ENCODE results near the gene FOXL2NB. TPM values are rescaled to one million over a fixed set of nuclear protein-coding genes. Genes with fewer than 3 reads are reported as not detected.

Gene FOXL2NB
- total RNA-seq, 1 donor from 2014 or later = not detected

DNA sequence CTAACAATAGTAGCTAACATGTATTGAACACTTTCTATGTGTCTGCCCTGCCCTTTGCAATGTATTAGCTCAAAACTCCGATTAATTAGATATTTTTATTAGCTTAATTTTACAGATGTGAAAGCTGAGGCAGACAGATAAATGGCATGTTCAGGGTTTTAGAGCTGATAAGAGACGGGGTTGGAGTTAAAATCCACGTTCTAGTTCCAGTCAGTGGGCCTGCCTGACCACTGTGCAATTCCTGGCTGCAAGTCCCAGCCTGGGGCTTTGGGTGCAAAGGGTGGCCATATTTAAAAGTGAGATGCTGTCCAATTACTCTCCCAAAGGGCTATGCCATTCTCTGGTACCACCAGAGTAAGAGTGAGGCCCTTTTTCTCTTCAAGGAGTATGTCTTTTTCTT is 33.3 kb upstream of the FOXL2NB start:
- Histone ChIP-seq H3K27ac (replicated peaks) (no peak overlapping the region), H3K27me3 (ENCODE audit: low read depth) (no peaks in the 10 kb centered on the region), H3K36me3 (no peaks in the 10 kb centered on the region), H3K9me3 (replicated peaks) (no peaks in the 10 kb centered on the region), H3K4me1 (peaks cover 19% of the 10 kb centered on the region), H3K4me3 (no peak overlapping the region)
- intact Hi-C loops (cut with micrococcal nuclease) = no loop called here
- DNase-seq = no peak
- TF ChIP-seq, protein P1, sequence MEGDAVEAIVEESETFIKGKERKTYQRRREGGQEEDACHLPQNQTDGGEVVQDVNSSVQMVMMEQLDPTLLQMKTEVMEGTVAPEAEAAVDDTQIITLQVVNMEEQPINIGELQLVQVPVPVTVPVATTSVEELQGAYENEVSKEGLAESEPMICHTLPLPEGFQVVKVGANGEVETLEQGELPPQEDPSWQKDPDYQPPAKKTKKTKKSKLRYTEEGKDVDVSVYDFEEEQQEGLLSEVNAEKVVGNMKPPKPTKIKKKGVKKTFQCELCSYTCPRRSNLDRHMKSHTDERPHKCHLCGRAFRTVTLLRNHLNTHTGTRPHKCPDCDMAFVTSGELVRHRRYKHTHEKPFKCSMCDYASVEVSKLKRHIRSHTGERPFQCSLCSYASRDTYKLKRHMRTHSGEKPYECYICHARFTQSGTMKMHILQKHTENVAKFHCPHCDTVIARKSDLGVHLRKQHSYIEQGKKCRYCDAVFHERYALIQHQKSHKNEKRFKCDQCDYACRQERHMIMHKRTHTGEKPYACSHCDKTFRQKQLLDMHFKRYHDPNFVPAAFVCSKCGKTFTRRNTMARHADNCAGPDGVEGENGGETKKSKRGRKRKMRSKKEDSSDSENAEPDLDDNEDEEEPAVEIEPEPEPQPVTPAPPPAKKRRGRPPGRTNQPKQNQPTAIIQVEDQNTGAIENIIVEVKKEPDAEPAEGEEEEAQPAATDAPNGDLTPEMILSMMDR (IDR thresholded peaks at IDR 0.05; ENCODE audit: borderline replicate concordance) = no peak

DNA sequence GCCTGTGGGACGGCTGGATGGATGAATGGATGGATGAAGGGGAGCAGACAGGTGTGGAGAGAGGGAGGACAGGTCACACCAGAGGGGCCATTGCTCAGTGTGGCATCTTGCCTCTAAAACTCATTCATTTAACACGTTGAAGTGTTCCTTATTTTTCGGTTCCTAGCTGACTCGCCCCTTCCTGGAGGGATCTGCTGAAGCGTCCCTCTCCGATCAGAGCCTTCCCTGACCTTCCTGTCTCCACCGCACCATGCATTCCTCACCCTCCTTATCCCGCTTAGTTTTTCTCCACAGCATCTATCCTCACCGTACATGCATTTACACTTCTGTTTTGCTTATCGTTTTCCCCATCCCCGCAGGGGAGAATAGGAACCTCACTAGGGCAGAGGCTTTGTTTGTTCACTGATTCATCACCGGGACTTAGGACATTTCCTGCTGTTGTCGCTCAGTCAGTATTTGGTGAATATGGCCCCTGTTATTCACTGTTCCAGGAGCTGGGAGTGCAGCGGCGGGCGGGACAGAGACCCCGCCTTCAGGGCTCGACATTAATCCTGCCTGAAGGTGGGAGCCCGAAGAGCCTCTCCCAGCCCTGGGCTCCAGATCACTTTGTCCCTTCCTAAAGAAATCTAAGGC is 32.0 kb upstream of the FOXL2NB start:
- intact Hi-C loops (cut with micrococcal nuclease) = loop anchor here (5.0 kb wide), 1 partner anchor 218 kb away; no protein-coding TSS in a partner anchor
- Histone ChIP-seq H3K27me3 (ENCODE audit: low read depth) (no peaks in the 10 kb centered on the region), H3K9me3 (replicated peaks) (no peaks in the 10 kb centered on the region), H3K4me1 (peaks cover 19% of the 10 kb centered on the region), H3K4me3 (peak overlapping the region; percentile 80), H3K36me3 (no peaks in the 10 kb centered on the region), H3K27ac (replicated peaks) (peak overlapping the region; percentile 96)
- no peak for DNase-seq
- TF ChIP-seq, protein P1 (IDR thresholded peaks at IDR 0.05; ENCODE audit: borderline replicate concordance) = no peak

DNA sequence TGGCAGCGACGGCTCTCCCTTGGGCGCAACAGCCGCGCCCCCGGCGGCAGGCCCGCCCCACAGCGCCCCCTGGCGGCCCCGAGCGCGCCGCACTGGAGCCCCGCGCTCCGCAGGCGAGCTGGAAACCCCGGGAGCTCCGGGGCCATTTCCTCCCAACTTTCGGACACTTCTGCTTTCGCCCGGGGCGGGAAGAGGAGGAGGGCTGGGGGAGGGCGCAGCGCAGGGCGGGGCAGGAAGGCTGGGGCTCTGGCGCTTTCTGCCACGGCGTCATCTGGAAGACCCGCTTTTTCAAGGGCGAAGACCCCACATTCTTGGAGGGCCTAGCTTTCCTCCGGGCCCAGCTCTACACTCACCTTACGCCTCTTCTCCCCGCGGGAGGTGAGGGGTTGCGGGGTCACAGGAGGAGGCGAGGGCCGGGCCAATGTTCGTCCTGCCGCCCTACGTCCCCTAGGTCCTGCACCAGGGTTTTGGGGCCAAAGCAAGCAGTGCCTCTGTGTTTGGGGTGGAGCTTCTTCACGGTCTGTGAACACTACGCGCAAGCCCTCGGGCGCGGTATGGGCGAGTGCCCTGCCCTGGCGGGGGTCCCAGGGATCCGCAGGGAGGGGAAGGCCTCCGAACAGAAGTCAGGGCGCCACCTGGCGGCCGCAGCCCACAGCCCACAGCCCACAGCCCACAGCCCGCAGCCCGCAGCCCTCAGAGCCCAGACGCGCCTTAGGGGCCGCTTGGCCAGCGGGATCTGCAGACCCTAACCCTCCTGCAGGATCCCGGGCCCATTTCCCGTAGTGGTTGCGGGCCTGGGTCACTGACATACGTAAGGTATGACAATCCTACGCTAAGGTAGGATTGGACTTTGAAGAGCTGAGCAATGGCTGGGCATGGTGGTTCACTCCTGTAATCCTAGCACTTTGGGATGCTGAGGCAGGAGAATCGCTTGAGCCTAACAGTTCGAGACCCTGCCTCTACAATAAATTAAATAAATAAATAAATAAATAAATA is 31.2 kb upstream of the FOXL2NB start:
- peak; percentile 95 for DNase-seq
- Histone ChIP-seq H3K4me1 (peaks cover 19% of the 10 kb centered on the region), H3K4me3 (peak overlapping the region; percentile 80), H3K9me3 (replicated peaks) (no peaks in the 10 kb centered on the region), H3K36me3 (no peaks in the 10 kb centered on the region), H3K27ac (replicated peaks) (peak overlapping the region; percentile 96), H3K27me3 (ENCODE audit: low read depth) (no peaks in the 10 kb centered on the region)
- TF ChIP-seq, protein P1 (IDR thresholded peaks at IDR 0.05; ENCODE audit: borderline replicate concordance) = peak; percentile 80
- intact Hi-C loops (cut with micrococcal nuclease) = loop anchor here (5.0 kb wide), 1 partner anchor 218 kb away; no protein-coding TSS in a partner anchor

DNA sequence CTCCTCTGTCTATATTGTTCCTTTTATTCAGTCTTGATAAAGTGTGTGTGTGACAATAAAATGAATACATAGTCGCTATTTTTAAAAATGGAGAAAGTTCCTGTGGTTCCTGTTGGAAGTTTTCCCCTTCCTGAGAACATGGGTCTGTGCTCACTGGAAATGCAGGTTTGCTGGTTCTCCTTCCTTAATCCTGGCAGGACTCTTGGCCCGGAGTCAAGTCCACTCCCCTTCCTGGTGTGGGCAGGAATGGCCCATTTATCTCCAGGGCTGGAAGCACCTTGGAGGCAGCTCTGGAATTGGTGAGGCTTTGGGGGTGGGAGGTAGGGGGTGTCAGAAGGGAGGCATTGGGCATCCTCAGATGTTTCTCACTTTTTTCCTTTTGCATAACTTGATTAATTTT is 30.2 kb upstream of the FOXL2NB start:
- H3K4me3 ChIP-seq = no peak overlapping the region
- no peaks in the 10 kb centered on the region for H3K9me3 ChIP-seq (replicated peaks)
- H3K4me1 ChIP-seq = peaks cover 19% of the 10 kb centered on the region
- H3K27me3 ChIP-seq (ENCODE audit: low read depth) = no peaks in the 10 kb centered on the region
- no peaks in the 10 kb centered on the region for H3K36me3 ChIP-seq
- intact Hi-C loops (cut with micrococcal nuclease) = loop anchor here (5.0 kb wide), 1 partner anchor 220 kb away; no protein-coding TSS in a partner anchor
- no peak overlapping the region for H3K27ac ChIP-seq (replicated peaks)
- TF ChIP-seq, protein P1 (IDR thresholded peaks at IDR 0.05; ENCODE audit: borderline replicate concordance) = no peak
- DNase-seq = no peak

DNA sequence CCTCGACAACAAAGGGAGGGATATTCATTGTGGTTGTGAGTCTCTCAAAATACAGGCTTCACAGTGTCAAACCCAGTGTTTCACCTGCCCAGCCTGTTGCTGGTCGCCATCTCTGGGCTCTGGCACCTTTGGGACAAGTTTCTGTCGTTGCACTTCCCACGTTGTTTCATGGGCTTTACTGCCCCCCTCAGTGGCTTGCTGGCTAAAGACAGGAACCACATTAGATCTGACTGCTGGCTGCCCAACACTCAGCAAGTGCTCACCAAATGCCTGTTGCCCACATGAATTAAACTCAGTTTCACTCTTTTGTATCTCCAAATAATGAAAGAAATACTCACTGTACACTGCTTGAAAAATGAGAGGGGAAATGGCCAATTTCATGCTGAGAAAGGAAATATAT is 27.7 kb upstream of the FOXL2NB start:
- Histone ChIP-seq H3K27ac (replicated peaks) (no peak overlapping the region), H3K4me1 (peaks cover 19% of the 10 kb centered on the region), H3K27me3 (ENCODE audit: low read depth) (no peaks in the 10 kb centered on the region), H3K9me3 (replicated peaks) (no peaks in the 10 kb centered on the region), H3K36me3 (no peaks in the 10 kb centered on the region), H3K4me3 (no peak overlapping the region)
- no peak for DNase-seq
- TF ChIP-seq, protein P1 (IDR thresholded peaks at IDR 0.05; ENCODE audit: borderline replicate concordance) = no peak
- intact Hi-C loops (cut with micrococcal nuclease) = loop anchor here (5.0 kb wide), 1 partner anchor 222 kb away; no protein-coding TSS in a partner anchor
